ENCODE data around the gene WIPF2.

- TF ChIP-seq CTCF (IDR thresholded peaks at IDR 0.05; ENCODE audit: low read depth, low read length) (no peak), EZH2phosphoT487 (IDR thresholded peaks at IDR 0.05; ENCODE audit: low read depth) (no peak)
These were observed 28.9 kb downstream of the WIPF2 start for GRCh38 chr17:40247926-40248495.

All from OCI-LY3 (cell line).